ENCODE data around the gene RETREG2.

- TF ChIP-seq CTCF (IDR thresholded peaks at IDR 0.05): no peak
- TF ChIP-seq POLR2A (IDR thresholded peaks at IDR 0.05): no peak
These were observed 1.8 kb downstream of the RETREG2 start for GRCh38 chr2:219179601-219180465.

Data from right lobe of liver (tissue), 4 donors.